Measurements from ENCODE around the gene LEF1. TPM values are rescaled to one million over a fixed set of nuclear protein-coding genes. Genes with fewer than 3 reads are reported as not detected.

The LEF1 gene
- total RNA-seq, 1 donor from 2014 or later, result not detected

GRCh38 chr4:108113229-108113628, 55.5 kb downstream of the LEF1 start:
- DNase-seq (ENCODE audit: low read depth in 2 of 2), result no peak

- DNase-seq (ENCODE audit: low read depth in 2 of 2), result no peak
Observed at GRCh38 chr4:108111781-108112180, 57.0 kb downstream of the LEF1 start.

- DNase-seq (ENCODE audit: low read depth in 2 of 2), result no peak
Observed at GRCh38 chr4:108110450-108110849, 58.3 kb downstream of the LEF1 start.

GRCh38 chr4:108109997-108110416, 58.7 kb downstream of the LEF1 start:
- no peak for DNase-seq (ENCODE audit: low read depth in 2 of 2)

GRCh38 chr4:108109111-108109510, 59.6 kb downstream of the LEF1 start:
- no peak for DNase-seq (ENCODE audit: low read depth in 2 of 2)

GRCh38 chr4:108107729-108108382, 60.9 kb downstream of the LEF1 start:
- no peak for DNase-seq (ENCODE audit: low read depth in 2 of 2)

GRCh38 chr4:108107101-108107500, 61.6 kb downstream of the LEF1 start:
- no peak for DNase-seq (ENCODE audit: low read depth in 2 of 2)

GRCh38 chr4:108106186-108106585, 62.5 kb downstream of the LEF1 start:
- DNase-seq (ENCODE audit: low read depth in 2 of 2), result no peak

GRCh38 chr4:108103099-108103862, 65.5 kb downstream of the LEF1 start:
- no peak for DNase-seq (ENCODE audit: low read depth in 2 of 2)

- DNase-seq (ENCODE audit: low read depth in 2 of 2), result no peak
Observed at GRCh38 chr4:108100827-108101226, 67.9 kb downstream of the LEF1 start.

GRCh38 chr4:108099838-108100237, 68.9 kb downstream of the LEF1 start:
- DNase-seq (ENCODE audit: low read depth in 2 of 2), result no peak

- no peak for DNase-seq (ENCODE audit: low read depth in 2 of 2)
Observed at GRCh38 chr4:108097990-108098553, 70.7 kb downstream of the LEF1 start.

- DNase-seq (ENCODE audit: low read depth in 2 of 2), result no peak
Observed at GRCh38 chr4:108094923-108095482, 73.7 kb downstream of the LEF1 start.

- DNase-seq (ENCODE audit: low read depth in 2 of 2), result no peak
Observed at GRCh38 chr4:108094131-108094530, 74.6 kb downstream of the LEF1 start.

- DNase-seq (ENCODE audit: low read depth in 2 of 2), result no peak
Observed at GRCh38 chr4:108092288-108092687, 76.4 kb downstream of the LEF1 start.

- no peak for DNase-seq (ENCODE audit: low read depth in 2 of 2)
Observed at GRCh38 chr4:108087293-108087967, 81.3 kb downstream of the LEF1 start.

- DNase-seq (ENCODE audit: low read depth in 2 of 2), result no peak
Observed at GRCh38 chr4:108081256-108081655, 87.5 kb downstream of the LEF1 start.

GRCh38 chr4:108080747-108081146, 88.0 kb downstream of the LEF1 start:
- no peak for DNase-seq (ENCODE audit: low read depth in 2 of 2)

GRCh38 chr4:108078024-108078733, 90.6 kb downstream of the LEF1 start:
- DNase-seq (ENCODE audit: low read depth in 2 of 2), result no peak

- DNase-seq (ENCODE audit: low read depth in 2 of 2), result no peak
Observed at GRCh38 chr4:108072300-108072699, 96.4 kb downstream of the LEF1 start.

- no peak for DNase-seq (ENCODE audit: low read depth in 2 of 2)
Observed at GRCh38 chr4:108070775-108071174, 98.0 kb downstream of the LEF1 start.
